IMR-90 (cell line): Measurements from ENCODE around the gene SUPT3H.

Source experiments
- BHLHE40 ChIP-seq: fragments of 150-350 bp; IDR thresholded peaks from 2 replicates; pipeline ENCODE4 v1.6.1; 2016; ENCODE audit warnings: mild to moderate bottlenecking, low read depth, low read length
- POLR2A ChIP-seq: IDR thresholded peaks from 2 replicates; pipeline ENCODE4 v1.6.1; 2012; ENCODE audit warnings: mild to moderate bottlenecking, low read depth, low read length
- RAD21 ChIP-seq: IDR thresholded peaks from 2 replicates; pipeline ENCODE4 v1.6.1; 2012; ENCODE audit warnings: low read length, improper control_type of control experiment
- RCOR1 ChIP-seq: IDR thresholded peaks from 2 replicates; pipeline ENCODE4 v1.6.1; 2012; ENCODE audit warnings: mild to moderate bottlenecking, low read length, improper control_type of control experiment; ENCODE audit not compliant: insufficient replicate concordance
- TF ChIP-seq, protein P1 (sequence below): conservative IDR thresholded peaks from 2 replicates; pipeline ENCODE4 v1.5.1; 2012; ENCODE audit warnings: mild to moderate bottlenecking, low read depth, low read length, improper control_type of control experiment
- TF ChIP-seq, protein P2 (sequence below): fragments of 150-350 bp; IDR thresholded peaks from 2 replicates; pipeline ENCODE4 v1.6.1; 2017; ENCODE audit warnings: mild to moderate bottlenecking, antibody characterized with exemption, low read length, low read depth

DNA sequence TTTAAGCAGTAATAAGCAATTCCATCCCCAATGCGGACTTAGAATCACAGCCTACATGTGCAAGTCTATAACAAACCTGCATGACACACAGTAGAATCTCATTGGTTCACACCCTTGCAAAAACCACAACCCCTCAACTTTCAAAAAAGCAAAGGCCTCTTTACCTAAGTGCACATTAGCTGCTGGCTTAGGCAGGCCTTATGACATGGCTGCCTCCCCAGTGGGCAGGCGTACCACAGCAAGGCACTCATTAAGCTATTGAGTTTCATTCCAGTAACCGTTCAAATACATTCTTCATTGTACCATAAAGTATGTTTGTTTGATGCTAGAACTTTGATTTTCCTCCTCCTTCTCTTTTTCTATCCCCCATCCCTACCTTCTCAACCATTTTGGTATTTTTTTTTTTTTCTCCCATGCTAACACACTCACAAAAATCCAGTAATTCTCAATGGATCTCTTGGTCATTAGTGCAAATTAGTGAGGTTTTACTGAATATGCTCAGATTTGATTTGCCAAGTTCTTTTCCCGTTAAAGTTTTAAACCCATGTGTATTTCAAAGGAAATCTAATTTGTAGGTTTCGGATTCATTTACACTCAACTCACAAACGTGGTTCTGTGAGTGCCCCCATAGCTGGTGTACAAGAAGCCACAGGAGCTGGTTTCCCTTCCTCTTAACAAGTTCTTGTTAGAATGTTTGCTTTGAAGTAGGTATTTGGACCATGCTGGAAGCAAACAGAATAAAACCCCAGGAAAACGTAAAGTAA lies 510.0 kb downstream of the SUPT3H start:
- TF ChIP-seq RAD21, result no peak
- TF ChIP-seq, protein P1, sequence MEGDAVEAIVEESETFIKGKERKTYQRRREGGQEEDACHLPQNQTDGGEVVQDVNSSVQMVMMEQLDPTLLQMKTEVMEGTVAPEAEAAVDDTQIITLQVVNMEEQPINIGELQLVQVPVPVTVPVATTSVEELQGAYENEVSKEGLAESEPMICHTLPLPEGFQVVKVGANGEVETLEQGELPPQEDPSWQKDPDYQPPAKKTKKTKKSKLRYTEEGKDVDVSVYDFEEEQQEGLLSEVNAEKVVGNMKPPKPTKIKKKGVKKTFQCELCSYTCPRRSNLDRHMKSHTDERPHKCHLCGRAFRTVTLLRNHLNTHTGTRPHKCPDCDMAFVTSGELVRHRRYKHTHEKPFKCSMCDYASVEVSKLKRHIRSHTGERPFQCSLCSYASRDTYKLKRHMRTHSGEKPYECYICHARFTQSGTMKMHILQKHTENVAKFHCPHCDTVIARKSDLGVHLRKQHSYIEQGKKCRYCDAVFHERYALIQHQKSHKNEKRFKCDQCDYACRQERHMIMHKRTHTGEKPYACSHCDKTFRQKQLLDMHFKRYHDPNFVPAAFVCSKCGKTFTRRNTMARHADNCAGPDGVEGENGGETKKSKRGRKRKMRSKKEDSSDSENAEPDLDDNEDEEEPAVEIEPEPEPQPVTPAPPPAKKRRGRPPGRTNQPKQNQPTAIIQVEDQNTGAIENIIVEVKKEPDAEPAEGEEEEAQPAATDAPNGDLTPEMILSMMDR, result no peak
- TF ChIP-seq POLR2A, result no peak
- no peak for TF ChIP-seq RCOR1
- TF ChIP-seq, protein P2, sequence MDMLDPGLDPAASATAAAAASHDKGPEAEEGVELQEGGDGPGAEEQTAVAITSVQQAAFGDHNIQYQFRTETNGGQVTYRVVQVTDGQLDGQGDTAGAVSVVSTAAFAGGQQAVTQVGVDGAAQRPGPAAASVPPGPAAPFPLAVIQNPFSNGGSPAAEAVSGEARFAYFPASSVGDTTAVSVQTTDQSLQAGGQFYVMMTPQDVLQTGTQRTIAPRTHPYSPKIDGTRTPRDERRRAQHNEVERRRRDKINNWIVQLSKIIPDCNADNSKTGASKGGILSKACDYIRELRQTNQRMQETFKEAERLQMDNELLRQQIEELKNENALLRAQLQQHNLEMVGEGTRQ, result no peak
- TF ChIP-seq BHLHE40, result no peak
